Activated naive CD8-positive, alpha-beta T cell treated with anti-CD3 and anti-CD28 coated beads, Interleukin-2, amount 50 U/mL, for 24 hours (primary cell): ENCODE results near the gene TTC7B.

Experiments used
- ATAC-seq: fragments of 150-1000 bp; cut with Tn5 transposase; one replicate; pipeline ENCODE4 v1.10.0; 2021
- DNase-seq: peaks from one replicate; pipeline ENCODE4 v3.0.0; 2021
- H3K27ac Mint-ChIP-seq: one replicate; pipeline ENCODE4 v1.8.0; 2021; ENCODE audit warnings: mild to moderate bottlenecking, mixed read lengths
- H3K27me3 Mint-ChIP-seq: one replicate; pipeline ENCODE4 v1.8.0; 2021; ENCODE audit warnings: mixed read lengths
- H3K36me3 Mint-ChIP-seq: one replicate; pipeline ENCODE4 v1.8.0; 2021; ENCODE audit warnings: low read depth, mixed read lengths
- H3K4me1 Mint-ChIP-seq: one replicate; pipeline ENCODE4 v1.8.0; 2021; ENCODE audit warnings: mixed read lengths
- H3K4me3 Mint-ChIP-seq: one replicate; pipeline ENCODE4 v1.8.0; 2021; ENCODE audit warnings: mild to moderate bottlenecking, moderate library complexity, mixed read lengths
- H3K9me3 Mint-ChIP-seq: one replicate; pipeline ENCODE4 v1.8.0; 2021; ENCODE audit warnings: mixed read lengths

The TTC7B gene

DNA sequence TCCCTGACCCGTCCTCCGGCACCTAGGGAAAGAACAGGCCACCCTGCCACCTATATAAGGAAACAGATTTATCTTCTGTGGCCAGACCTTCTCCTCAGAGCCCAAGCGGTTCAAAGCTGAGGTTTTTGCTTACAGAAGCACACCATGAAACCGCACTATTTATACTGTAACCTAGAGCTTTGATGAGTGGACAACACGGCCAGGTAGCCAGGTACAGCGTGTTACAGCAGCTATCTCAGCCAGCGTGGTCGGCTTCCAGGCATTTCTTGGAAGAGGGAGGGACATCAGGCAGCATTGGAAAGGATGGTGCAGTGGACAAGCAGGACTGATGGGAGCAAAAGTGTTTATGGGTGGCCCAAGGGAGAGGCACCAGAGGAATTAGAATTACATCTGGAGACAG, 34.4 kb downstream of the TTC7B start:
- Mint-ChIP-seq H3K27ac (no peak overlapping the region), H3K4me3 (no peak overlapping the region), H3K36me3 (no peaks in the 10 kb centered on the region), H3K4me1 (no peaks in the 10 kb centered on the region), H3K9me3 (no peaks in the 10 kb centered on the region), H3K27me3 (no peaks in the 10 kb centered on the region)
- ATAC-seq: no peak
- no peak for DNase-seq

DNA sequence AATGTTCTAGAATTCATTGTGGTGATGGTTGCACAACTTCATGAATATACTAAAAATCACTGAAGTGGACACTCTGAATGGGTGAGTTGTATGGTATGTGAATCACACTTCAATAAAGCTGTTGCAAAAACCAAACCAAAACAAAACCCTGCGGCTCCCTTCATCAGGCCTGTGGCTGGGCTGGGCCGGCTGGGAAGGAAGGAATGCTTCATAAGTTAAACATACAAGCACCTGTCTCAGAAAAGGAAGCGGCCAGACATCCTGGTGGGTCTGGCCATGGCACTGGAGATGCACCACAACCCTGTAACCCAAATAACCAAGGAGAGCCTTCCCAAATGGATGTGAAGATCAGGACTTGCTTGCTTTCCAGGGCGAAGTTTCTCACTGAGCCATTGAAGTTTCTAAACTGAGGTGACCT, 34.9 kb downstream of the TTC7B start:
- DNase-seq (no peak), ATAC-seq (no peak)
- no peaks in the 10 kb centered on the region for H3K9me3 Mint-ChIP-seq
- no peaks in the 10 kb centered on the region for H3K4me1 Mint-ChIP-seq
- H3K36me3 Mint-ChIP-seq: no peaks in the 10 kb centered on the region
- no peak overlapping the region for H3K4me3 Mint-ChIP-seq
- no peak overlapping the region for H3K27ac Mint-ChIP-seq
- no peaks in the 10 kb centered on the region for H3K27me3 Mint-ChIP-seq

DNA sequence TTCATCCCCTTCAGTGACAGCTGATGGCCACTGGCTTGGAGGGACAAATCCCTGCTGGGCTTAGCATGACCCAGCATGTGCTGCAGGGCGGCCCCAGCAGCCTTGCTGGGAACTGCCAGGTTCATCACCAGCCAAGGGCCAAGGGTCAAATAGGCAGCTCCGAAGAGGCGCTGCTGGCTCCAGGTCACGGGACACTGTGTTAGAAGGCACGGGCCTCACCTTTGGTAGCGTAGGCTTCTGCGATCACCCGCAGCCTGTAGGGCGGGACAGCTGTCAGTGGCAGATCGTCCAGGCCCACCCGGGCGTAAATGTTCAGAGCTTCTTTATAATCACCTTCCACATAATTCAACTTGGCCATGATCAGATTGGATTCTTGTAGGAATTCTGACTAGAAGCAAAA, 35.7 kb downstream of the TTC7B start:
- DNase-seq: no peak
- no peak for ATAC-seq
- no peak overlapping the region for H3K4me3 Mint-ChIP-seq
- H3K27ac Mint-ChIP-seq: no peak overlapping the region
- H3K4me1 Mint-ChIP-seq: no peaks in the 10 kb centered on the region
- no peaks in the 10 kb centered on the region for H3K36me3 Mint-ChIP-seq
- H3K9me3 Mint-ChIP-seq: no peaks in the 10 kb centered on the region
- H3K27me3 Mint-ChIP-seq: no peaks in the 10 kb centered on the region

DNA sequence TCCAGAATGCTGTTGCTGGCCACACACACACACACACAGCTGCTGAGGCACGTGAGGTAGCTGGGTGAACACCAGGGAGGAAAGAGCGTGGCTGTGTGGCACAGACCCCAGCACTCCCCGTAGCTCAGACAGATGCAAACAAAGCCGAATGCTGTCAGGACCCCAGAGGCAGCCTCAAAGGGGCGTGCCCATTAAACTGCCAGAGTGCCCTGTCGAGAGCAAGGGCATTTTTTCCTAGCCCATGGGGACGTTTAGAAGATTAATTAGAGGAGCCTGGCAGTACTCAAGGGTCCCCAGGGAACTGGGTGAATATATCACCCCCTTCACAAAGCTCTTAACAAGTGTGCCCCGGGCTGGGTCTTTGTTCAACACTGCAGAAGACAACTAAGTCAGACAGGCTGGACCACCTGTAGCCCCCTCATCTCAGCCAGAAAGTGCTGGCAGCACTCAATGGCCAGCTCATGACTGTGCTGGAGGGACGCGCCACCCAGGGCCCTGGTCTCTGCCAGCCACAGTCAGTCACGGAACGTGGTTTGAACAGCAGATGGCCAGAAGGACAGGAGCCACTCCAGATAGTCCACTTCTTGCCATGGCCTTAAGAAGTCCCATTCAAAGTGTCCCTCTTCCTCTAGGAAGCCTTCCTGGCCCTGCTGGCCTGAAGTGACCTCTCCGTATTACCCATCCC, 37.5 kb downstream of the TTC7B start:
- DNase-seq: no peak
- Mint-ChIP-seq H3K4me3 (no peak overlapping the region), H3K4me1 (no peaks in the 10 kb centered on the region), H3K36me3 (no peaks in the 10 kb centered on the region), H3K27me3 (no peaks in the 10 kb centered on the region), H3K9me3 (no peaks in the 10 kb centered on the region), H3K27ac (no peak overlapping the region)
- no peak for ATAC-seq

DNA sequence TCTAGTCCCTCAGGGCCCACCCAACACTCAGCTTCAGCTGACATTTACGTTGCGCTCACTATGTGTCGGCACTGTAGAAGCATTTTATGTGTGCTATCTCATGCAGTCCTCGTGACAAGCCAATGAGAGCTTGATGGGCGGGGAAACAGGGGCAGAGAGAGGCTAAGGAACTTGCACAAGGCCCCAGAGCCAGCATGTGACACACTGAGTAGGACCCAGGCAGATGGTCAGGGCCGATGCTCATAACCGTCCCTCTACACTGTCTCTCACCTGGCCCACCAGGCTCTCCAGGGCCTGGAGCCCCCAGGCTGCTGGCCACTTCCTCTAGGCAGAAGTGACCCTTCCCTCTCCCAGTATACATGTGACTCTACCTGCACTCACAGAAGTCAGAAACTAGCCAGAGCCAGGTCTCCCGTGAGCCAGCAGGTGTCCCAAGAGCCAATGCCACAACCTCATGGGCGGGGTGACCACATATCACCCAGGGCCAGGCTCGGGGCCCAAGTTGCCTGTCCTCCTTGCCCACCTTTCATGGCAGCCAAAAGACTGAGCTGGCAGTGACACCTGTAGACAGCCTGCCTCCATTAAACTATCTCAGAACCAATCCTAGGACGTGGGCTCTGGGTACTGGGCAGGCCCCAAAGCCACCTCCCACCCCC, 38.3 kb downstream of the TTC7B start:
- Mint-ChIP-seq H3K27me3 (no peaks in the 10 kb centered on the region), H3K9me3 (no peaks in the 10 kb centered on the region), H3K4me3 (no peak overlapping the region), H3K36me3 (no peaks in the 10 kb centered on the region), H3K4me1 (no peaks in the 10 kb centered on the region), H3K27ac (no peak overlapping the region)
- DNase-seq (no peak), ATAC-seq (no peak)

DNA sequence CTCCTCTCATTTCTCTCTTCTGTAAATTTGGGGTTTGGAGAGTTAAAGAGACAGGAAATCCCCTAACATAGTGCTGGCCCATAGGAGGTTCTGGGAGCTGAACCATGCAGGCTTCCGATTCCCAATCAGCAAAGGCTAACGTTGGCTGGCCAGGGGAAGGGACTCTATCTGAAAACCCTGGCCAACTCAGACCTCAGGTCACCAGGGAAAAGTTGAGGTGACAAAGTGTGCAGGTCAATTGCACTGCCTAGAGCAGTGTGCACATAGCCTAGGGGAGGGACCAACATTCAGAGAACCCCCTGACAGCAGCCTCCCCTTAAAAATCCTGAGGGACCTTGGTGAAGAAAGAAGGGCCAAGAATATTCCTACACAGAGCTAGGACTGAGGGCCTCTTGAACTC, 38.9 kb downstream of the TTC7B start:
- no peaks in the 10 kb centered on the region for H3K27me3 Mint-ChIP-seq
- ATAC-seq (no peak), DNase-seq (no peak)
- no peaks in the 10 kb centered on the region for H3K4me1 Mint-ChIP-seq
- no peaks in the 10 kb centered on the region for H3K36me3 Mint-ChIP-seq
- no peak overlapping the region for H3K4me3 Mint-ChIP-seq
- H3K9me3 Mint-ChIP-seq: no peaks in the 10 kb centered on the region
- no peak overlapping the region for H3K27ac Mint-ChIP-seq

DNA sequence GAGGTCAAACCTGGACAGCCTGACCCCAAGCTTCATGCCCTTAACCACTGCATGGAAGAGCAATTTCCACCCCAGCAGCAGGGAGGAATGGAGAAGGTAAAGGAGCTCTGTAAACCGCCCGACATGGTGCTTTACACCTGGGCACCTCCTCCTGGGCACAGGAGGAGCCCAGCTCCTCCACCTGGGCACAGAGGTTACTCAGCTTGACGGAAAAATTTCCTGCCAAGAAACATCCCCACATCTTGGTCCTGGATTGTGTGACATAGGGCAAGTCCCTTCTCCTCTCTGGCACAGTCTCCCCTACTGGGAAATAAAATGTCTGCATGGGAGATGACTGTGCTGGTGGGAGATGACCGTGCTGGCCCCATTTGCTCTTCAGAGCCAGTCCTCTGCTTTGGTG, 40.8 kb downstream of the TTC7B start:
- H3K36me3 Mint-ChIP-seq: no peaks in the 10 kb centered on the region
- H3K9me3 Mint-ChIP-seq: no peaks in the 10 kb centered on the region
- no peak overlapping the region for H3K27ac Mint-ChIP-seq
- no peak overlapping the region for H3K4me3 Mint-ChIP-seq
- ATAC-seq (no peak), DNase-seq (no peak)
- H3K4me1 Mint-ChIP-seq: no peaks in the 10 kb centered on the region
- H3K27me3 Mint-ChIP-seq: no peaks in the 10 kb centered on the region

DNA sequence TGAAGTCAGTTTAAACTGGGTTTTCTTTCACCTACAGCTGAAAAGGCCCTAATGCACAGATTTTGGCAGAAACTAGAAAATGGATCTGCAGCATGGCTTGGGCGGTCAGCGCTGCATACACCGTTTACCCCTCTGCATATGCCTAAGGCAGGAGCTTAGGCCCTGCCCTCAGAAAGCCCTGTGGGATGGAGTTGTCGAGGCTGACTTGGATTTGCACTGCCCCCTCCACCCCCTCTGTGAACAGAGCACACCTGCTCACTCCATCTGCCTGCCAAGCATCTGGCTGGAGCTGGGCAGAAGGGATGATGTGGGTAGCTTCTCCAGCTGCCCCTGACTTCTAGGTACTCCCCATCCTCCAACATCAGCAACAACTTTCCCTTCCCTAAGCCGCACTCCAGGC, 41.9 kb downstream of the TTC7B start:
- H3K27ac Mint-ChIP-seq: no peak overlapping the region
- H3K27me3 Mint-ChIP-seq: no peaks in the 10 kb centered on the region
- no peaks in the 10 kb centered on the region for H3K9me3 Mint-ChIP-seq
- no peak overlapping the region for H3K4me3 Mint-ChIP-seq
- ATAC-seq (no peak), DNase-seq (no peak)
- no peaks in the 10 kb centered on the region for H3K4me1 Mint-ChIP-seq
- H3K36me3 Mint-ChIP-seq: no peaks in the 10 kb centered on the region

DNA sequence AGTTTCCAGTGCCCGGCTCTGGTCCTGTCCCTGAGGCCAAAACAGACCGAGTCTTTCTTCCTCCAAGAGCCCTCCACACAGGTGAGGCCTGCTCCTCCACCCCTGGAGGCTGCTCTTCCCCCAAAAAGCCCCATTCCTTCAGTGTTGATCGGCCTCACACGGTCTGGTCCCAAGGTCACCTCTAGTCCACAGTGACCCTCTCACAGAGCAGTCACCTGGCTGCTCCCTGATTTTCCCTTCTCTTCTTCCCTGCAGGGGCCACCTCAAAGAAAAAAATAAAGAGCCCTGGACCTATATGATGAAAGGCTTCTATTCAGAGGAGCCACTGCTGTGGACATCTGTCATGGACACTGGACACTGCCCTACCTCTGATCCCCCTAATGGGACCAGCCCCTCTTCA, 42.5 kb downstream of the TTC7B start:
- DNase-seq (no peak), ATAC-seq (no peak)
- H3K36me3 Mint-ChIP-seq: no peaks in the 10 kb centered on the region
- H3K9me3 Mint-ChIP-seq: no peaks in the 10 kb centered on the region
- no peaks in the 10 kb centered on the region for H3K27me3 Mint-ChIP-seq
- no peaks in the 10 kb centered on the region for H3K4me1 Mint-ChIP-seq
- H3K4me3 Mint-ChIP-seq: no peak overlapping the region
- no peak overlapping the region for H3K27ac Mint-ChIP-seq

DNA sequence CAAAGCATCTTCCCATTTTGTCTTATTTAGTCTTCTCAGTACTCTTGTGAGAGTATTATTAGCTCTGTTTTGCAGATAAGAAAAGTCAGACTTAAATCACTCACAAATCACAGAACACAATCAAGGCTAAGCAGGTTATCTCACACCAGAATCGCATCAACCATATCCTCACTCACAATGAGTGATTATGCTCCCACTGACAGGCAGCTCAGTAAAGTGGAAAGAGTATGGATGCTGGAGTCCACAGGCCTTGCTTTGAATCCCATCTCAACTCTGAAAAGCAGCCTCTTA, 43.1 kb downstream of the TTC7B start:
- no peaks in the 10 kb centered on the region for H3K27me3 Mint-ChIP-seq
- no peak overlapping the region for H3K4me3 Mint-ChIP-seq
- peaks cover 2% of the 10 kb centered on the region for H3K36me3 Mint-ChIP-seq
- DNase-seq (no peak), ATAC-seq (no peak)
- H3K4me1 Mint-ChIP-seq: no peaks in the 10 kb centered on the region
- H3K27ac Mint-ChIP-seq: no peak overlapping the region
- H3K9me3 Mint-ChIP-seq: peaks cover 4% of the 10 kb centered on the region

DNA sequence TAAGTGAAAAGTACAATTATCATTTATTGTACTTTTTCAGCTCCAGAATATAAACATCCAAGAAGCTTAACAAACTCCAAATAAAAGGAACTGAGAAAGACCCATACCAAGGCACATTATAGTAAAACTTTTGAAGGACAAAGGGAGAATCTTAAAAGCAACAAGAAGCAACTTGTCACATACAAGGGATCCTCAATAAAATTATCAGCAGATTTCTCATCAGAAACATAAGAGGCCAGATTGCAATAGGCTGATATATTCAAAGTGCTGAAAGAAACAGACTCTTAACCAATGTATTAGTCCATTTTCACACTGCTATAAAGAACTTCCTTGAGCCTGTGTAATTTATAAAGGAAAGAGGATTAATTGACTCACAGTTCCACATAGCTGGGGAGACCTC, 48.3 kb downstream of the TTC7B start:
- Mint-ChIP-seq H3K4me3 (no peak overlapping the region), H3K4me1 (no peaks in the 10 kb centered on the region), H3K27ac (no peak overlapping the region), H3K9me3 (peaks cover 30% of the 10 kb centered on the region), H3K27me3 (peaks cover 3% of the 10 kb centered on the region), H3K36me3 (peaks cover 4% of the 10 kb centered on the region)
- no peak for ATAC-seq
- no peak for DNase-seq

DNA sequence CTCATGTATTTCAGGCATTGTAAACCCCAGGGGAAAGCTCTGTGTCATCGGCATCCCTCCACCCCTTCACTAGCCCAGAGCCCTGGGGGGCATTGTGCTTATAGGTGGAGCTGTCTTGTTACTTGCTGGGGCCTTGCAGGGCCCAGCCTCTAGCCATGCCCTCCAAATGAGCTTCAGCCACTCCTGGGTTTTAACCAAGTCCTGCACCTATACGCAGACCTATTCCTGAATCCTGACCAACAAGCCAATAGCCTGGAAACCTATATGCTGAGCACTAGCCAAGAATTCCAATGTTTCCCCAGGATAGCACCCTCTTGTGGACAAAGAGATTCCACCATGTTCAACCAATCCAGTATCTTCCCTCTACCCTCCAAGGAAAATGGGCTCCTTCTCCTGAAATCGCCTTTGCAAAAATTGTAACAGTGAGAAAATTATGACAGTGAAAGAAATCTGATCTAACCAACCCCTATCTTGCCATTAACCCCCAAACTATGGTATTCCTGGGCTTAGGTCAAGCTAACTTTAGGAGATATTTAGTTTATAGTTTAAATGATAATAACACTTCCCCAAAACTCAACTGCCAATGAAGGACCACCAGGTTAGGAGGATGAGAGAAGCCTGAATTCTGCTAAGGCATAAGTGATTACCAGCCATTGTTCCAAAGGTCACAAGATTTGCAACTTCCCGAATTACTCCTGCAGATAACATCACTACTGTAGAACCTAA, 55.5 kb downstream of the TTC7B start:
- DNase-seq (no peak), ATAC-seq (no peak)
- Mint-ChIP-seq H3K4me1 (peaks cover 24% of the 10 kb centered on the region), H3K27ac (no peak overlapping the region), H3K27me3 (peaks cover 8% of the 10 kb centered on the region), H3K9me3 (peaks cover 13% of the 10 kb centered on the region), H3K36me3 (peaks cover 4% of the 10 kb centered on the region), H3K4me3 (no peak overlapping the region)

DNA sequence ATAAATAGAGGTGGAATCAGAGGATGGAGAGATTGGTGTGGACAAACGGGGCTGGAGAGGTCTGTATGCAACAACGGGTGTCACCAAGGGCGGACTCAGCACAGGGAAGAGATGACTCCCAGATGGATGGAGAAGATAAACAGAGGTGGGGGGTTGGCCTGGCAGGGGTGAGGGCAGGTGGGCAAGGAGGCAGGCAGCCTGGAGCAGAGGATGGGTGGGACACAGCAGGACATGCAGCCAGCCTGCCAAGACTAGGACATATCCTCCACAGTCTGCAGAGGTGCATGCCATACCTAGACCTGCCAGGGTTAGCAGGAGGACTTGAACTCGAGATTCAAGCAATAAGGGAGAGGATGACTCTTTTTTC, 56.2 kb downstream of the TTC7B start:
- no peak overlapping the region for H3K27ac Mint-ChIP-seq

DNA sequence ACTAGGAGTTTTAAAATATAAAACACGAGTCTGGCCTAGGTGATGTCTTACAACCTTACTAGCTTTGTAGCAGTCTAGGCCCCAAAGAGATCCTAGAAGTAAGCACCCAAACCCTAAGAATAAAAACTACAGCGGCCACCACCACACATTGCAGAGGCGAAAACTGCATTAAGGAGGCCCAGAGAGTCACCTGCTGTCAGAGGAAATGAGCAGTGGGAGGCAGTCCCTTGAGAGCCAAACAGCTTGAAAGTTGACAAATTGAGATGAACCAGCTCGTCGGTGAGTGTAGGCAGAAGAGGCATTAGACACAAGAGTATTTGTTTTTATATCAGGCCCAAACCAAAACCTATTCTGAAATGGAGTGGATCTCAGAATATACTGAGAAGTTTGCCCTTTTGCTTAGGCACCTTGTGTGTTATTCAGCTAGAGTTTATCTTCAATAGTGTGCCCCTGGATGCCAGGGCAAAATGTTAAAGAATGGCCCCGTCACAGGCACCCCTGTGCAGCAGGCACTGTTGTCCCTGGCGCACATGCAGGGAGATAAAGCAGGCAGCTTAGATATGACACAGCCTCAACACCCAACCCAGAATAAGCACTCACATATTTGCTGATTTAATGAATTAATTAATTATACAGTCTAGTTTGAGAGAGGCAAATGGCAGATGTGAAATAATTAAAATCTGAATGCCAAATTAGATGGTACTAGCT, 56.7 kb downstream of the TTC7B start:
- peaks cover 8% of the 10 kb centered on the region for H3K27me3 Mint-ChIP-seq
- DNase-seq (no peak), ATAC-seq (no peak)
- peak overlapping the region; percentile 67 for H3K4me3 Mint-ChIP-seq
- no peak overlapping the region for H3K27ac Mint-ChIP-seq
- peaks cover 11% of the 10 kb centered on the region for H3K9me3 Mint-ChIP-seq
- H3K36me3 Mint-ChIP-seq: peaks cover 4% of the 10 kb centered on the region
- peaks cover 24% of the 10 kb centered on the region for H3K4me1 Mint-ChIP-seq

More for the DNA sequence above, 56.2 kb downstream of the TTC7B start:
- ATAC-seq (no peak), DNase-seq (no peak)
- Mint-ChIP-seq H3K4me1 (peaks cover 24% of the 10 kb centered on the region), H3K4me3 (no peak overlapping the region), H3K9me3 (peaks cover 11% of the 10 kb centered on the region), H3K36me3 (peaks cover 4% of the 10 kb centered on the region), H3K27me3 (peaks cover 8% of the 10 kb centered on the region)

DNA sequence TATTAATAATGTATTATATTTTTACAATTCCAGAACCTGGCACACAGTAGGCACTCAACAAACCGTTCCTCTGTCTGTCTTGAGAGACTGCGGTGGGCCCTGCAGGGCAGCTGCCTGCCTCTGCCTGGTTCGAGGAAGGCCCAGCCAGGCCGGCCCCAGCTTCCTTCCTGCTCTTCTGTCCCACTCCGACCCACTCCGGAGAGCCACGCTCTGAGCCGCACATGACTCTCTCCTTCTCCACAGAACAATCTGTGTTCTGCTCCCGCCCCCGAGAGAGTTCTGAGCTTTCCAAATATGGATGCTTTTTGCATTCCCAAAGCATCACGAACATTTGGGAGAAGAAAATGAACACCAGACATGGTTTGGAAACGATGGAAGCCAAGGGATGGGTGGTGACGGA, 57.3 kb downstream of the TTC7B start:
- Mint-ChIP-seq H3K27me3 (peaks cover 6% of the 10 kb centered on the region), H3K4me1 (peaks cover 24% of the 10 kb centered on the region), H3K4me3 (peak overlapping the region; percentile 67), H3K36me3 (peaks cover 4% of the 10 kb centered on the region), H3K9me3 (peaks cover 10% of the 10 kb centered on the region), H3K27ac (peak overlapping the region; percentile 52)
- ATAC-seq: no peak
- DNase-seq: peak; percentile 17
